Transverse colon (tissue), 4 donors: ENCODE data around the gene GLO1.

Experiments used
- CTCF ChIP-seq, 5 experiments: fragments of 200-600 bp in 3 of 5; fragments of 450-650 bp in 2 of 5; sonication (generic) in 3 of 5; IDR thresholded peaks; 1 replicate in 2 of 5; 2 replicates in 3 of 5; pipeline ENCODE4 v1.5.1; 2016 to 2017; ENCODE audit warnings: antibody characterized with exemption in 5 of 5, inconsistent platforms in 3 of 5, mild to moderate bottlenecking in 2 of 5, moderate library complexity in 1 of 5
- EP300 ChIP-seq: sonication (generic); formaldehyde crosslinking; IDR thresholded peaks from one replicate; pipeline ENCODE4 v1.6.1; 2017; ENCODE audit warnings: antibody characterized with exemption, low read depth
- POLR2A ChIP-seq: fragments of 450-650 bp; IDR thresholded peaks from one replicate; pipeline ENCODE4 v1.6.1; 2016; ENCODE audit warnings: antibody characterized with exemption, mild to moderate bottlenecking, moderate library complexity
- POLR2AphosphoS5 ChIP-seq, 3 donors: sonication (generic); formaldehyde crosslinking; IDR thresholded peaks; one replicate each; pipeline ENCODE4 v1.6.1; 2016; ENCODE audit warnings: antibody characterized with exemption in 3 of 3

GRCh38 chr6:38725414-38726183, 22.7 kb upstream of the GLO1 start:
- TF ChIP-seq CTCF (IDR thresholded peaks at IDR 0.05) (no peak), POLR2AphosphoS5 (IDR thresholded peaks at IDR 0.05) (no peak), POLR2A (no peak), EP300 (no peak)
